ENCODE measurements around the gene COA4. TPM values are rescaled to one million over a fixed set of nuclear protein-coding genes. Genes with fewer than 3 reads are reported as not detected.

Gene COA4
- total RNA-seq, 4 donors from 2014 or later = 42.9 to 106 (median 87.8) TPM

GRCh38 chr11:73875840-73876239 lies 806 bp downstream of the COA4 start:
- peak overlapping the region; percentile 64 to 85 (median 68) for H3K4me3 ChIP-seq
- peaks cover 0 to 28% (median 7%) of the 10 kb centered on the region in 4 donors for H3K4me1 ChIP-seq
- no peak for TF ChIP-seq CTCF (IDR thresholded peaks at IDR 0.05)
- no peak for TF ChIP-seq POLR2A (IDR thresholded peaks at IDR 0.05)
- H3K27ac ChIP-seq = peak overlapping the region; percentile 36 to 90 (median 77)
- H3K9me3 ChIP-seq = no peaks in the 10 kb centered on the region
- no peaks in the 10 kb centered on the region for H3K27me3 ChIP-seq
- peaks cover 0 to 35% (median 0%) of the 10 kb centered on the region in 3 donors for H3K36me3 ChIP-seq
- no peak for DNase-seq

- H3K36me3 ChIP-seq = peaks cover 0 to 35% (median 0%) of the 10 kb centered on the region in 3 donors
- DNase-seq = no peak
- H3K27ac ChIP-seq = peak overlapping the region in 2 of 4 donors; percentile 75 to 90
- no peaks in the 10 kb centered on the region for H3K9me3 ChIP-seq
- TF ChIP-seq POLR2A (IDR thresholded peaks at IDR 0.05) (no peak), CTCF (IDR thresholded peaks at IDR 0.05) (no peak)
- H3K4me3 ChIP-seq = peak overlapping the region in 2 of 4 donors; percentile 68 to 85
- no peaks in the 10 kb centered on the region for H3K27me3 ChIP-seq
- H3K4me1 ChIP-seq = peaks cover 0 to 28% (median 7%) of the 10 kb centered on the region in 4 donors
These were observed 1.3 kb downstream of the COA4 start for GRCh38 chr11:73875380-73875779.

- Histone ChIP-seq H3K9me3 (no peaks in the 10 kb centered on the region), H3K4me3 (no peak overlapping the region), H3K27ac (no peak overlapping the region), H3K36me3 (peaks cover 0 to 35% (median 0%) of the 10 kb centered on the region in 3 donors), H3K4me1 (peaks cover 3 to 28% (median 7%) of the 10 kb centered on the region in 4 donors), H3K27me3 (no peaks in the 10 kb centered on the region)
- DNase-seq = no peak
- TF ChIP-seq POLR2A (IDR thresholded peaks at IDR 0.05) = no peak
- no peak for TF ChIP-seq CTCF (IDR thresholded peaks at IDR 0.05)
These were observed 3.8 kb downstream of the COA4 start for GRCh38 chr11:73872749-73873357.

GRCh38 chr11:73870261-73870660 lies 6.4 kb downstream of the COA4 start:
- H3K4me1 ChIP-seq = peaks cover 0 to 21% (median 2%) of the 10 kb centered on the region in 4 donors
- H3K4me3 ChIP-seq = no peak overlapping the region
- no peak for DNase-seq
- TF ChIP-seq POLR2A (IDR thresholded peaks at IDR 0.05) (no peak), CTCF (IDR thresholded peaks at IDR 0.05) (no peak)
- no peaks in the 10 kb centered on the region for H3K9me3 ChIP-seq
- H3K27ac ChIP-seq = peak overlapping the region in 3 of 4 donors; percentile 3 to 88 (median 73)
- H3K36me3 ChIP-seq = peaks cover 0 to 35% (median 0%) of the 10 kb centered on the region in 3 donors
- H3K27me3 ChIP-seq = no peaks in the 10 kb centered on the region

GRCh38 chr11:73869332-73869949 lies 7.2 kb downstream of the COA4 start:
- DNase-seq = peak in 2 of 3 donors; percentile 79 to 82
- H3K4me3 ChIP-seq = no peak overlapping the region
- peaks cover 0 to 39% (median 0%) of the 10 kb centered on the region in 3 donors for H3K36me3 ChIP-seq
- peaks cover 0 to 12% (median 2%) of the 10 kb centered on the region in 4 donors for H3K4me1 ChIP-seq
- TF ChIP-seq CTCF (IDR thresholded peaks at IDR 0.05) (no peak), POLR2A (IDR thresholded peaks at IDR 0.05) (peak in 1 of 2 donors; percentile 25)
- H3K9me3 ChIP-seq = no peaks in the 10 kb centered on the region
- peak overlapping the region in 3 of 4 donors; percentile 3 to 88 (median 73) for H3K27ac ChIP-seq
- H3K27me3 ChIP-seq = no peaks in the 10 kb centered on the region
